ENCODE results near the gene SPDYE6. TPM values are rescaled to one million over a fixed set of nuclear protein-coding genes. Genes with fewer than 3 reads are reported as not detected.

SPDYE6 gene
- total and polyA plus RNA-seq, 10 of the 15 experiments (the other 5 are each of a cell fraction or from before 2014, with no cell fraction given): 0.05 to 2.3 (median 1.00) TPM; not detected in 6

DNA sequence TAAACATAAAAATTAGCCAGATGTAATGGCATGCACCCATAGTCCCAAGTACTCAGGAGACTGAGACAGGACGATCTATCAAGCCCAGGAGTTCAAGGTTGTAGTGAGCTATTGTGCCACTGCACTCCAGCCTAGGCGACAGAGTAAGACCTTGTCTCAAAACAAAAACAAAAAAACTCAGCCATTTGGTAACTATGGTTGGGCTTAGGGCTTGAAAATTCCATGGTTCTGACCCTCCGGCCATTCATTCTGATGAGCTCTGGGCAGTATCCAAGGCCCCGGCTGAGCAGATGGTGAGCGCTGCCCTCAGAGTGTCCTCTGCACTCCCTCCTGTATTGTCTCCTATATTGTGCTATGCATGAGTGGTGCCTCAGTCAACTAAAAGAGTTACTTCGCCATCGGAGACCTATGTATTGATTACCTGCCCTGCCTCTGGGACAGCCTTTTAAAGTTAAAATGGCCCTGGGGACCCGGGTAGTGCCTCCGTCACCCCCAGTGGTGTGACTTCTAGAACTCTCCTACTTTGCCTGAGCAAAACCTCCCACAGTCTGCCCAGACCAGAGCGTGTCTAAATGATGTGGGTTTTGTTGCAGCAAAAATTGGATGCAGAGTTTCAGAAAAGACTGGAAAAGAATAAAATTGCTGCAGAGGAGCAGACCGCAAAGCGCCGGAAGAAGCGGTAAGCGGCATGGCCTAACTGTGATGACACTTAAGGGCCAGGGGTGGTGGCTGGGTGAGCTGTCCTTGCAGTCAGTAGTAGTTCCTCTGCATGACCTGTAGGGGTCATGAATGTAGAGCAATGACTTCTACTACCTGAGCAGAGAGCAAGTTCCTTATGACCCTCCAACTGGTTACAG, 48.0 kb upstream of the SPDYE6 start:
- no peak for DNase-seq (ENCODE audit: low read depth, low spot score)
- peak; percentile 88 for ATAC-seq
- H3K9ac ChIP-seq (ENCODE audit: control insufficient read depth, insufficient read depth, low read length): no peak overlapping the region; the same call in 1 of the 2 replicates
- H3K4me2 ChIP-seq (ENCODE audit: control insufficient read depth, insufficient read depth): no peak overlapping the region
- H4K20me1 ChIP-seq (ENCODE audit: control insufficient read depth, insufficient read depth): no peaks in the 10 kb centered on the region
- H3K27me3 ChIP-seq (replicated peaks in 1 of 2; ENCODE audit: control insufficient read depth in 2 of 2, insufficient read depth in 2 of 2, low read length in 1 of 2): no peaks in the 10 kb centered on the region
- H3K4me3 ChIP-seq: no peak overlapping the region
- BruUV-seq (replicated peaks): no TSS peak
- SMC1A ChIA-PET (ENCODE audit: uncharacterized antibody, unreplicated experiment): interaction anchor here (0.6 to 10.2 kb wide), 17 partner anchors 8 to 273 kb away, joined by 3 to 89 read pairs (median 6); partner anchors contain the start of genes ORAI2 and PRKRIP1
- H3K9me3 ChIP-seq (replicated peaks; ENCODE audit: control insufficient read depth, insufficient read depth, low read length): no peaks in the 10 kb centered on the region; the same call in 2 of the 3 replicates
- in situ Hi-C loops (cut with MboI): loop anchor here (10.0 kb wide), 1 partner anchor 51 kb away; no protein-coding TSS in a partner anchor
- H3K27ac ChIP-seq (ENCODE audit: control insufficient read depth, insufficient read depth): peak overlapping the region; percentile 6; the same call in 1 of the 2 replicates
- intact Hi-C loops (cut with micrococcal nuclease; ENCODE audit: unreplicated experiment): loop anchor here (1.0 to 2.0 kb wide), 3 partner anchors 21 to 46 kb away; no protein-coding TSS in a partner anchor
- 50% methylated on average over 15 of the region's 15 CpGs for WGBS (ENCODE audit: insufficient coverage, insufficient replicate concordance, low lambda C conversion rate, missing lambda C conversion rate)
- peaks cover 2% of the 10 kb centered on the region; the same call in 1 of the 2 replicates for H3K79me2 ChIP-seq (ENCODE audit: control insufficient read depth, insufficient read depth, low read length)
- peaks cover 9 to 28% of the 10 kb centered on the region in 2 experiments for H3K36me3 ChIP-seq (ENCODE audit: control insufficient read depth in 2 of 2, insufficient read depth in 2 of 2, low read length in 1 of 2)
- peak; percentile 75 for FAIRE-seq
- peaks cover 40% of the 10 kb centered on the region for H3K4me1 ChIP-seq (ENCODE audit: control insufficient read depth, insufficient read depth, low read length)
- CTCF ChIA-PET: interaction anchor here (0.6 to 11.2 kb wide), 19 partner anchors 8 to 125 kb away, joined by 3 to 101 read pairs (median 5); partner anchors contain the start of genes ALKBH4, LRWD1, ORAI2 and PRKRIP1
- POLR2A ChIA-PET: interaction anchor here (0.7 to 1.5 kb wide), 4 partner anchors 37 to 62 kb away, joined by 3 to 6 read pairs (median 3); no protein-coding TSS in a partner anchor
- no peak overlapping the region for H2AFZ ChIP-seq (ENCODE audit: control insufficient read depth, low read depth, low read length)
- RAD21 ChIA-PET (ENCODE audit: unreplicated experiment): interaction anchor here (0.5 to 3.7 kb wide), 17 partner anchors 10 to 670 kb away, joined by 3 to 40 read pairs (median 6); no protein-coding TSS in a partner anchor
- no peak for TF ChIP-seq ZBED1 (IDR thresholded peaks at IDR 0.05; ENCODE audit: borderline replicate concordance)
- TF ChIP-seq DPF2 (IDR thresholded peaks at IDR 0.05): no peak
- TF ChIP-seq IKZF1 (conservative IDR thresholded peaks at IDR 0.05): 0 out of 2 replicates have a peak, but pooled peaks have one; percentile 16
- TF ChIP-seq TCF12 (IDR thresholded peaks at IDR 0.05; ENCODE audit: low read depth, low read length): no peak
- no peak for TF ChIP-seq PAX8 (IDR thresholded peaks at IDR 0.05)
- peak; percentile 84 for TF ChIP-seq RAD21 (IDR thresholded peaks at IDR 0.05; ENCODE audit: insufficient read depth, low read depth, low read length)
- TF ChIP-seq, protein P1, sequence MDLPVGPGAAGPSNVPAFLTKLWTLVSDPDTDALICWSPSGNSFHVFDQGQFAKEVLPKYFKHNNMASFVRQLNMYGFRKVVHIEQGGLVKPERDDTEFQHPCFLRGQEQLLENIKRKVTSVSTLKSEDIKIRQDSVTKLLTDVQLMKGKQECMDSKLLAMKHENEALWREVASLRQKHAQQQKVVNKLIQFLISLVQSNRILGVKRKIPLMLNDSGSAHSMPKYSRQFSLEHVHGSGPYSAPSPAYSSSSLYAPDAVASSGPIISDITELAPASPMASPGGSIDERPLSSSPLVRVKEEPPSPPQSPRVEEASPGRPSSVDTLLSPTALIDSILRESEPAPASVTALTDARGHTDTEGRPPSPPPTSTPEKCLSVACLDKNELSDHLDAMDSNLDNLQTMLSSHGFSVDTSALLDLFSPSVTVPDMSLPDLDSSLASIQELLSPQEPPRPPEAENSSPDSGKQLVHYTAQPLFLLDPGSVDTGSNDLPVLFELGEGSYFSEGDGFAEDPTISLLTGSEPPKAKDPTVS (IDR thresholded peaks at IDR 0.05; ENCODE audit: low read depth, low read length): no peak
- TF ChIP-seq POU2F2 (IDR thresholded peaks at IDR 0.05; ENCODE audit: borderline replicate concordance, low read depth, low read length): peak; percentile 57; the same call in 1 of the 3 replicates
- TF ChIP-seq NBN (IDR thresholded peaks at IDR 0.05): peak; percentile 60; the same call in 1 of the 2 replicates
- TF ChIP-seq, protein P2, sequence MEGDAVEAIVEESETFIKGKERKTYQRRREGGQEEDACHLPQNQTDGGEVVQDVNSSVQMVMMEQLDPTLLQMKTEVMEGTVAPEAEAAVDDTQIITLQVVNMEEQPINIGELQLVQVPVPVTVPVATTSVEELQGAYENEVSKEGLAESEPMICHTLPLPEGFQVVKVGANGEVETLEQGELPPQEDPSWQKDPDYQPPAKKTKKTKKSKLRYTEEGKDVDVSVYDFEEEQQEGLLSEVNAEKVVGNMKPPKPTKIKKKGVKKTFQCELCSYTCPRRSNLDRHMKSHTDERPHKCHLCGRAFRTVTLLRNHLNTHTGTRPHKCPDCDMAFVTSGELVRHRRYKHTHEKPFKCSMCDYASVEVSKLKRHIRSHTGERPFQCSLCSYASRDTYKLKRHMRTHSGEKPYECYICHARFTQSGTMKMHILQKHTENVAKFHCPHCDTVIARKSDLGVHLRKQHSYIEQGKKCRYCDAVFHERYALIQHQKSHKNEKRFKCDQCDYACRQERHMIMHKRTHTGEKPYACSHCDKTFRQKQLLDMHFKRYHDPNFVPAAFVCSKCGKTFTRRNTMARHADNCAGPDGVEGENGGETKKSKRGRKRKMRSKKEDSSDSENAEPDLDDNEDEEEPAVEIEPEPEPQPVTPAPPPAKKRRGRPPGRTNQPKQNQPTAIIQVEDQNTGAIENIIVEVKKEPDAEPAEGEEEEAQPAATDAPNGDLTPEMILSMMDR (IDR thresholded peaks at IDR 0.05 in 2 of 3, conservative IDR thresholded peaks at IDR 0.05 in 1 of 3; ENCODE audit: control insufficient read depth in 2 of 3, extremely low read depth in 1 of 3, insufficient read depth in 1 of 3, low read depth in 3 of 3, low read length in 3 of 3): peak; percentile 87 to 90 (median 89)
- peak; percentile 34; the same call in 1 of the 2 replicates for TF ChIP-seq CREB1 (IDR thresholded peaks at IDR 0.05; ENCODE audit: low read depth)
- TF ChIP-seq, protein P3, sequence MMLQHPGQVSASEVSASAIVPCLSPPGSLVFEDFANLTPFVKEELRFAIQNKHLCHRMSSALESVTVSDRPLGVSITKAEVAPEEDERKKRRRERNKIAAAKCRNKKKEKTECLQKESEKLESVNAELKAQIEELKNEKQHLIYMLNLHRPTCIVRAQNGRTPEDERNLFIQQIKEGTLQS (IDR thresholded peaks at IDR 0.05; ENCODE audit: borderline replicate concordance, extremely low read depth, low read depth, low read length): no peak
- TF ChIP-seq, protein P4, sequence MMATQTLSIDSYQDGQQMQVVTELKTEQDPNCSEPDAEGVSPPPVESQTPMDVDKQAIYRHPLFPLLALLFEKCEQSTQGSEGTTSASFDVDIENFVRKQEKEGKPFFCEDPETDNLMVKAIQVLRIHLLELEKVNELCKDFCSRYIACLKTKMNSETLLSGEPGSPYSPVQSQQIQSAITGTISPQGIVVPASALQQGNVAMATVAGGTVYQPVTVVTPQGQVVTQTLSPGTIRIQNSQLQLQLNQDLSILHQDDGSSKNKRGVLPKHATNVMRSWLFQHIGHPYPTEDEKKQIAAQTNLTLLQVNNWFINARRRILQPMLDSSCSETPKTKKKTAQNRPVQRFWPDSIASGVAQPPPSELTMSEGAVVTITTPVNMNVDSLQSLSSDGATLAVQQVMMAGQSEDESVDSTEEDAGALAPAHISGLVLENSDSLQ (IDR thresholded peaks at IDR 0.05): no peak
- TF ChIP-seq ZNF622 (IDR thresholded peaks at IDR 0.05): no peak
- TF ChIP-seq CHD2 (IDR thresholded peaks at IDR 0.05; ENCODE audit: borderline replicate concordance, low read depth, low read length): no peak

All from GM12878 (cell line).